Activated CD4-positive, alpha-beta T cell treated with anti-CD3 and anti-CD28 coated beads for 36 hours (primary cell): ENCODE measurements around the gene WDR48. TPM values are rescaled to one million over a fixed set of nuclear protein-coding genes. Genes with fewer than 3 reads are reported as not detected.

Experiments
- ATAC-seq: fragments of 200-7000 bp; cut with Tn5 transposase; one replicate; pipeline ENCODE4 v1.10.0; 2021; ENCODE audit warnings: mild to moderate bottlenecking, moderate library complexity
- CTCF ChIA-PET: fragments of 350-600 bp; sonication (Branson Sonifier 250); formaldehyde crosslinking; loops from one replicate; lab custom pipeline; 2021; ENCODE audit warnings: antibody characterized with exemption; lab: Charles Lee
- POLR2A ChIA-PET: fragments of 350-600 bp; sonication (Branson Sonifier 250); formaldehyde crosslinking; loops from one replicate; lab custom pipeline; 2021; ENCODE audit warnings: antibody characterized with exemption, inconsistent platforms; lab: Charles Lee
- DNase-seq: peaks from one replicate; pipeline ENCODE4 v3.0.0-alpha.2; 2020
- H3K27ac Mint-ChIP-seq: one replicate; pipeline ENCODE4 v1.8.0; 2021; ENCODE audit warnings: mixed read lengths
- H3K27me3 Mint-ChIP-seq: one replicate; pipeline ENCODE4 v1.8.0; 2021; ENCODE audit warnings: mixed read lengths
- H3K36me3 Mint-ChIP-seq: one replicate; pipeline ENCODE4 v1.8.0; 2021; ENCODE audit warnings: low read depth, mixed read lengths
- H3K4me1 Mint-ChIP-seq: one replicate; pipeline ENCODE4 v1.8.0; 2021; ENCODE audit warnings: mixed read lengths
- H3K4me3 Mint-ChIP-seq: one replicate; pipeline ENCODE4 v1.8.0; 2021; ENCODE audit warnings: mild to moderate bottlenecking, moderate library complexity, mixed read lengths
- H3K9me3 Mint-ChIP-seq: one replicate; pipeline ENCODE4 v1.8.0; 2021; ENCODE audit warnings: low read depth, mixed read lengths
- intact Hi-C, 2 experiments: fragments of 100-400 bp; cut with DNase I in 1 of 2; cut with micrococcal nuclease in 1 of 2; formaldehyde crosslinking; loops; one replicate each; pipeline versions ENCODE4 v1.14.2 to v1.15.1; 2022 to 2024; cut with DNase I, micrococcal nuclease
- total RNA-seq, 2 experiments: library from RNA; stranded (reverse); gene quantifications; one replicate each; pipeline ENCODE4 v1.2.3, GENCODE V29; 2021

The WDR48 gene
- total RNA-seq, 2 experiments from 2014 or later, result 33.3 to 36.5 TPM

DNA sequence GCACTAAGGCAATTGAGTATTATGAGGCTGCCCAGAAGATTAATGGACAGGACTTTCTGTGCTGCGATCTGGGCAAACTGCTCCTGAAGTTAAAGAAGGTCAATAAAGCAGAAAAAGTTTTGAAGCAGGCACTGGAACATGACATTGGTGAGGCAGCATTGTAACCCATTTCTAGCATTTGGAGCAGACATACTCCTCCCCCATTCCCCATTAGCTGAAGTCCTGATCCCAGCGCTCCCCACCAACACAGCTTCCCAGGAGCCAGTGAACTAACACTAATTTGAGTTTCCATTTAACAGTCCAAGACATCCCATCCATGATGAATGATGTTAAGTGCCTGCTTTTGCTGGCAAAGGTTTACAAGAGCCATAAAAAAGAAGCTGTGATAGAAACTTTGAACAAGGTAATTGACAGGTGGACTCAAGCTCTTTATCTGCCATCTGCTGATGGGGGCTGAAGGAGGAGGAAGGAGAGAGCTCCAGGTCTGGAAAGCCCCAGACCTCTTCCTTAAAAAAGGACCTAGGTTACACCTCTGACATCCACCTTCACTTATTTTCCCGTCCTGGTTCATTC lies 79.0 kb downstream of the WDR48 start:
- H3K4me3 Mint-ChIP-seq, result no peak overlapping the region
- no peak overlapping the region for H3K27ac Mint-ChIP-seq
- POLR2A ChIA-PET, result interaction anchor here (0.6 kb wide), 1 partner anchor 310 kb away, joined by 3 read pairs; no protein-coding TSS in a partner anchor
- intact Hi-C loops, result no loop called here
- no peak for ATAC-seq
- CTCF ChIA-PET, result interaction anchor here (0.8 to 2.3 kb wide), 6 partner anchors 15 to 162 kb away, joined by 3 to 21 read pairs (median 5); no protein-coding TSS in a partner anchor
- DNase-seq, result no peak
- peaks cover 14% of the 10 kb centered on the region for H3K4me1 Mint-ChIP-seq
- H3K9me3 Mint-ChIP-seq, result no peaks in the 10 kb centered on the region
- H3K27me3 Mint-ChIP-seq, result no peaks in the 10 kb centered on the region
- no peaks in the 10 kb centered on the region for H3K36me3 Mint-ChIP-seq

DNA sequence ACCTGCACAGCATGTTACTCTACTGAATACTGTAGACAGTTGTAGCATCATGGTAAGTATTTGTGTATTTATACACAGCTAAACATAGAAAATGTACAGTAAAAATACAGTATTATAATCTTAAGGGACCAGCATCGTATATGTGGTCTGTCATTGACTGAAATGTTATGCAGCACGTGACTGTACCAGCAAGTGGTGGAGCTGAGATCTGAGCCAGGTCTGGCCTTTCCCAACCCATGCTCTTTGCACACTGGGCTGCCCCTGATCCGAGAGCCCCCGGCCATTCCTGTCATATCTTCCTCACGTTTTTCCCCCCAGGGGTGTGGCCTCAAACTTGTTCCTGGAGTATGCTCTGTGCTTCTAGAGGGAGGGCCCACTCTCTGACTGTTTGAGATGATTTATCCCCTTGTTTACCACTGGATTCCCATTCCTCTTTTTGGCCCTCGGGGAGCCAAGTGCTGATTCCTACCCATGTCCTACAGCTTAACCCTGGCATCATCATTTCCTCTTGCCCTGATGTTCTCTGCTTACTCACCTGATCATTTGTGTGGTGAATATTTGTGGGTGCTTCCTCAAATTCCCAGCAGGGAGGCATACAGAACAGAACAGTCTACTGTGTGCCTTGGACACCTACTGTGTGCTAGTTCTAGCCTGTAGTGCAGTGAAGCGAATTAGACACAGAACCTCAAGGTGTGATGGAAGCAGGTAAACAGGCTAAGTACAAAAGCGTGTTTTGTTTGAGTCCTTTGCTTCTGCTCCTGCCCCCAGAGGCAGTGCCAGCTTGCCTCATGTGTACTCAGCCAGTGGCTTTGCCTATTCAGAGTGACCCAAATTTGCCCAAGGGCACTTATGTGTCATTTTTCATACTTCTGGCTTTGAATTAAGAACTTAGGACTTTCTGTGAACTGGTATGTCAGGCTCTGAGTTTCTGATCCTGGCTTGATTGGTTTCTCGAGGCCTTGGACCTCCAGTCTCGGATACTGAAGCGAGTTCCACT lies 80.6 kb downstream of the WDR48 start:
- Mint-ChIP-seq H3K27me3 (no peaks in the 10 kb centered on the region), H3K9me3 (no peaks in the 10 kb centered on the region), H3K27ac (no peak overlapping the region), H3K4me3 (no peak overlapping the region), H3K4me1 (peaks cover 9% of the 10 kb centered on the region), H3K36me3 (no peaks in the 10 kb centered on the region)
- ChIA-PET POLR2A (no interaction called here), CTCF (interaction anchor here (0.6 to 1.7 kb wide), 2 partner anchors 156 to 157 kb away, joined by 3 to 9 read pairs; no protein-coding TSS in a partner anchor)
- ATAC-seq, result no peak
- intact Hi-C loops, result no loop called here
- DNase-seq, result no peak

- intact Hi-C loops, result no loop called here
- H3K27ac Mint-ChIP-seq, result no peak overlapping the region
- no peak overlapping the region for H3K4me3 Mint-ChIP-seq
- no peaks in the 10 kb centered on the region for H3K9me3 Mint-ChIP-seq
- H3K36me3 Mint-ChIP-seq, result peaks cover 4% of the 10 kb centered on the region
- no peak for ATAC-seq
- DNase-seq, result no peak
- H3K27me3 Mint-ChIP-seq, result no peaks in the 10 kb centered on the region
- POLR2A ChIA-PET, result no interaction called here
- CTCF ChIA-PET, result interaction anchor here (0.7 to 1.7 kb wide), 4 partner anchors 11 to 159 kb away, joined by 3 to 9 read pairs (median 6); no protein-coding TSS in a partner anchor
- peaks cover 2% of the 10 kb centered on the region for H3K4me1 Mint-ChIP-seq
Measured at GRCh38 chr3:39133093-39133490, 81.3 kb downstream of the WDR48 start.

GRCh38 chr3:39133822-39134221 lies 82.0 kb downstream of the WDR48 start:
- CTCF ChIA-PET, result interaction anchor here (0.7 to 1.7 kb wide), 4 partner anchors 12 to 158 kb away, joined by 3 to 9 read pairs (median 6); no protein-coding TSS in a partner anchor
- Mint-ChIP-seq H3K27ac (no peak overlapping the region), H3K27me3 (no peaks in the 10 kb centered on the region), H3K9me3 (no peaks in the 10 kb centered on the region), H3K36me3 (peaks cover 6% of the 10 kb centered on the region), H3K4me1 (peaks cover 4% of the 10 kb centered on the region), H3K4me3 (no peak overlapping the region)
- POLR2A ChIA-PET, result interaction anchor here (0.6 kb wide), 1 partner anchor 49 kb away, joined by 4 read pairs; no protein-coding TSS in a partner anchor
- DNase-seq, result no peak
- ATAC-seq, result no peak
- intact Hi-C loops, result no loop called here

GRCh38 chr3:39134305-39134704 lies 82.5 kb downstream of the WDR48 start:
- Mint-ChIP-seq H3K4me3 (no peak overlapping the region), H3K27ac (no peak overlapping the region), H3K9me3 (no peaks in the 10 kb centered on the region), H3K36me3 (peaks cover 6% of the 10 kb centered on the region), H3K4me1 (peaks cover 8% of the 10 kb centered on the region), H3K27me3 (no peaks in the 10 kb centered on the region)
- ATAC-seq (no peak), DNase-seq (no peak)
- POLR2A ChIA-PET, result interaction anchor here (0.6 kb wide), 1 partner anchor 49 kb away, joined by 4 read pairs; no protein-coding TSS in a partner anchor
- intact Hi-C loops, result no loop called here
- CTCF ChIA-PET, result interaction anchor here (0.7 to 1.7 kb wide), 3 partner anchors 11 to 154 kb away, joined by 3 to 9 read pairs (median 9); no protein-coding TSS in a partner anchor

DNA sequence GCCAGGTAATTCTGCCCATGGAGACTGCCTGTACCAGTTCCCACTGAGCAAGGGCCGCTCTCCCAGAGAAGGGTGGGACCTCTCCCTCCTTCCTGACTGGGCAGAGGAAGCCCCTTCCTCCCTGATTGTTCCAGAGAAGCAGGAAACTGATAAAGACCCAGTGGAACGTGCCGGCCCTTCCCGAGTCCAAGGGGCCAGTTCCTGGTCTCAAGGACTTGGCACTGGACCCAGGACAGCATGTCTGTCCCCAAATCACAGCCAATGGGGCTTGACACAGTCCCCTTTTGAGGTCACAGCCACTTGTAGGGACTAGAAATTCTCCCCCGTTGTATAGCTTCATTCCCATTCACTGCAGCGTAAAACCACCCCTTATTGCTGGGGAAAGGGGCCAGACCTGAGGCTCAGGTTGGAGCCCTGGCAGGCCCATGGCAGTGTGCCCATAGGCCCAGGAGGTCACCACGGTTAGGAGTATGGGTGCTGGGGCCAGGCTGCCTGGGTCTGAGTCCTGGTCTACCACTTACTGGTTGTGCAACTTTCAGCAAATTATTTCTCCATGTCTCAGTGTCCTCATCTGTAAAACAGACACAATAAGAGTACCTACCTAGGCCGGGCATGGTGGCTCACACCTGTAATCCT lies 83.5 kb downstream of the WDR48 start:
- no peak overlapping the region for H3K4me3 Mint-ChIP-seq
- H3K9me3 Mint-ChIP-seq, result no peaks in the 10 kb centered on the region
- ChIA-PET CTCF (interaction anchor here (0.7 to 1.2 kb wide), 2 partner anchors 25 to 84 kb away, joined by 3 read pairs; no protein-coding TSS in a partner anchor), POLR2A (interaction anchor here (1.0 to 1.5 kb wide), 2 partner anchors 7 to 11 kb away, joined by 3 to 4 read pairs; no protein-coding TSS in a partner anchor)
- no peak overlapping the region for H3K27ac Mint-ChIP-seq
- DNase-seq (no peak), ATAC-seq (no peak)
- intact Hi-C loops, result no loop called here
- H3K27me3 Mint-ChIP-seq, result no peaks in the 10 kb centered on the region
- peaks cover 17% of the 10 kb centered on the region for H3K4me1 Mint-ChIP-seq
- peaks cover 11% of the 10 kb centered on the region for H3K36me3 Mint-ChIP-seq

GRCh38 chr3:39136533-39137434 lies 85.0 kb downstream of the WDR48 start:
- intact Hi-C loops, result no loop called here
- ChIA-PET CTCF (interaction anchor here (0.6 to 2.0 kb wide), 8 partner anchors 9 to 288 kb away, joined by 3 to 7 read pairs (median 3); no protein-coding TSS in a partner anchor), POLR2A (interaction anchor here (0.6 to 2.7 kb wide), 4 partner anchors 9 to 125 kb away, joined by 3 to 12 read pairs (median 4); no protein-coding TSS in a partner anchor)
- Mint-ChIP-seq H3K36me3 (peaks cover 26% of the 10 kb centered on the region), H3K27ac (no peak overlapping the region), H3K27me3 (no peaks in the 10 kb centered on the region), H3K4me1 (peaks cover 32% of the 10 kb centered on the region), H3K9me3 (no peaks in the 10 kb centered on the region), H3K4me3 (no peak overlapping the region)
- DNase-seq (peak; percentile 28), ATAC-seq (no peak)

DNA sequence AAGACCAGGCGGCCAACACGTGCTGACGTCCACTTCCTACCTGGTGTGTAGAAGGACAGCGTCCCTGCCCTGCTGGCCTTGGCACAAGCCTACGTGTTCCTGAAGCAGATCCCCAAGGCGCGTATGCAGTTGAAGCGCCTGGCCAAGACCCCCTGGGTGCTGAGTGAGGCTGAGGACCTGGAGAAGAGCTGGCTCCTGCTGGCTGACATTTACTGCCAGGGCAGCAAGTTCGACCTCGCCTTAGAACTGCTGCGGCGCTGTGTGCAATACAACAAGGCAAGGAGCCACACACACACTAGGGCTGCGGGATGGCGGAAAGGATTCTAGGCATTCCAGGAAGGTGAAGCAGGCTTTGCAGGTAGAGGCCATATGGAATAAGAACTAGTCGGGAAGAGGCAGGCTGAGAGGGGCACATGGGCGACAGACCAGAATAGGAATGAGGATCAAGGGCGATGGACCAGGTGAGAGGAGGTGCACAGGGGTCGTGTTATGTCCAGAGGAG lies 85.7 kb downstream of the WDR48 start:
- Mint-ChIP-seq H3K27ac (no peak overlapping the region), H3K27me3 (no peaks in the 10 kb centered on the region), H3K4me1 (peaks cover 33% of the 10 kb centered on the region), H3K9me3 (no peaks in the 10 kb centered on the region), H3K36me3 (peaks cover 31% of the 10 kb centered on the region), H3K4me3 (no peak overlapping the region)
- POLR2A ChIA-PET, result interaction anchor here (0.6 to 2.7 kb wide), 3 partner anchors 10 to 35 kb away, joined by 4 to 12 read pairs (median 4); no protein-coding TSS in a partner anchor
- no peak for DNase-seq
- intact Hi-C loops, result no loop called here
- CTCF ChIA-PET, result interaction anchor here (0.6 to 2.0 kb wide), 4 partner anchors 10 to 155 kb away, joined by 3 to 7 read pairs (median 4); no protein-coding TSS in a partner anchor
- no peak for ATAC-seq

DNA sequence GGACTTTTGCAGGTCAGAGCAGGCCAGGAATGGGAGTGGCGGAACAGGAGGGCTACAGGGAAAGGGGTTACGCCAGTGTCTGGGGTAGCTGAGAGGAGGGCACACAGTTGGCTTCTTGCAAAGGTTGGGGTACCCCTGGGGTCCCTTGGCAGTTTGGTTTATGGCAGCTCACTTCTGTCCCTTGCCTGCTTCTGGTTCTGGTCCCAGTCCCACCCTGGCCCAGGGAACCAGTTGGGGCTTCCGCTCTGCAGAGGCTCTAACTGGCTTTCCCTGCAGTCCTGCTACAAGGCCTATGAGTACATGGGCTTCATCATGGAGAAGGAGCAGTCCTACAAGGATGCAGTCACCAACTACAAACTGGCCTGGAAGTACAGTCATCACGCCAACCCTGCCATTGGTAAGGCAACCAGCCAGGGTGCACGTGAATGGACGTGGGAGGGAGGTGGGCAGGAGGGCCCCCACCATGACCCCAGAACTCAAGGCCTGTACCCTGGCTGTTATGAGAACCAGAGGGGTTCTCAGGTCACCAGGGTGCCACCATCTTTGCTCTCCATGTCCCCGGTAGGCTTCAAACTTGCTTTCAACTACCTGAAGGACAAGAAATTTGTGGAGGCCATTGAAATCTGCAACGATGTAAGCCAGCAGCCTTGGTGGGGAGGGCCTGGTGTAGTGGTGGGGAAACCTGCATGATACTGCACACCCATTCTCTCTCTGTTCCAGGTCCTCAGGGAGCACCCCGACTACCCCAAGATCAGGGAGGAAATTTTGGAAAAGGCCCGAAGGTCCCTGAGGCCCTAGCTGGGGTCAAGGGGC lies 86.4 kb downstream of the WDR48 start:
- Mint-ChIP-seq H3K36me3 (peaks cover 38% of the 10 kb centered on the region), H3K4me3 (no peak overlapping the region), H3K4me1 (peaks cover 33% of the 10 kb centered on the region), H3K27me3 (no peaks in the 10 kb centered on the region), H3K27ac (no peak overlapping the region), H3K9me3 (no peaks in the 10 kb centered on the region)
- ATAC-seq, result peak; percentile 4
- intact Hi-C loops, result no loop called here
- ChIA-PET POLR2A (interaction anchor here (0.9 to 2.7 kb wide), 3 partner anchors 10 to 54 kb away, joined by 4 to 12 read pairs (median 4); partner anchors contain the start of gene XIRP1), CTCF (interaction anchor here (2.0 kb wide), 1 partner anchor 150 kb away, joined by 7 read pairs; no protein-coding TSS in a partner anchor)
- peak; percentile 30 for DNase-seq
